ENCODE results near the gene EML4.

Gene EML4

GRCh38 chr2:42138163-42139015 lies 30.8 kb upstream of the EML4 start:
- DNase-seq: no peak

GRCh38 chr2:42139101-42139500 lies 30.1 kb upstream of the EML4 start:
- DNase-seq: no peak

GRCh38 chr2:42140496-42140895 lies 28.7 kb upstream of the EML4 start:
- DNase-seq: no peak

- DNase-seq: no peak
Observed at GRCh38 chr2:42141687-42142546, 27.2 kb upstream of the EML4 start.

GRCh38 chr2:42142547-42143184 lies 26.5 kb upstream of the EML4 start:
- no peak for DNase-seq

- no peak for DNase-seq
Observed at GRCh38 chr2:42147641-42148274, 21.4 kb upstream of the EML4 start.

GRCh38 chr2:42150159-42150558 lies 19.0 kb upstream of the EML4 start:
- no peak for DNase-seq

GRCh38 chr2:42153944-42154581 lies 15.1 kb upstream of the EML4 start:
- no peak for DNase-seq

- DNase-seq: no peak
Observed at GRCh38 chr2:42156721-42157120, 12.4 kb upstream of the EML4 start.

- no peak for DNase-seq
Observed at GRCh38 chr2:42161444-42161843, 7.7 kb upstream of the EML4 start.

- DNase-seq: no peak
Observed at GRCh38 chr2:42163444-42164045, 5.6 kb upstream of the EML4 start.

- no peak for DNase-seq
Observed at GRCh38 chr2:42164046-42164445, 5.1 kb upstream of the EML4 start.

- no peak for DNase-seq
Observed at GRCh38 chr2:42164971-42165370, 4.2 kb upstream of the EML4 start.

- no peak for DNase-seq
Observed at GRCh38 chr2:42167458-42167857, 1.7 kb upstream of the EML4 start.

- no peak for DNase-seq
Observed at GRCh38 chr2:42168459-42169099, 574 bp upstream of the EML4 start.

GRCh38 chr2:42169874-42170521 lies 845 bp downstream of the EML4 start:
- no peak for DNase-seq

- DNase-seq: no peak
Observed at GRCh38 chr2:42170619-42171395, 1.7 kb downstream of the EML4 start.

GRCh38 chr2:42171396-42171980 lies 2.3 kb downstream of the EML4 start:
- DNase-seq: no peak

- DNase-seq: no peak
Observed at GRCh38 chr2:42172020-42172419, 2.9 kb downstream of the EML4 start.

- no peak for DNase-seq
Observed at GRCh38 chr2:42172566-42172965, 3.4 kb downstream of the EML4 start.
